HepG2 (cell line): ENCODE measurements around the gene CADPS2. TPM values are rescaled to one million over a fixed set of nuclear protein-coding genes. Genes with fewer than 3 reads are reported as not detected.

ENCODE experiments used
- CREB1 ChIP-seq, 2 experiments: fragments of 450-650 bp in 1 of 2; IDR thresholded peaks; 2 replicates each; pipeline ENCODE4 v1.6.1; 2016 to 2017; ENCODE audit warnings: control low read depth in 1 of 2, mild to moderate bottlenecking in 1 of 2, missing compliant biosample characterization in 1 of 2, missing genetic modification characterization in 1 of 2
- FOXC1 ChIP-seq: sonication (generic); formaldehyde crosslinking; IDR thresholded peaks from 2 replicates; pipeline ENCODE4 v1.8.0; 2022; ENCODE audit warnings: mild to moderate bottlenecking, missing genetic modification reagents, borderline replicate concordance
- HHEX ChIP-seq: IDR thresholded peaks from 2 replicates; pipeline ENCODE4 v1.6.1; 2016; ENCODE audit warnings: control low read depth
- HIVEP1 ChIP-seq: sonication (generic); formaldehyde crosslinking; IDR thresholded peaks from 2 replicates; pipeline ENCODE4 v1.4.0; 2020; ENCODE audit warnings: mild to moderate bottlenecking, missing genetic modification reagents
- KMT2A ChIP-seq: sonication (generic); formaldehyde crosslinking; IDR thresholded peaks from 2 replicates; pipeline ENCODE4 v1.4.0; 2020; ENCODE audit warnings: missing genetic modification reagents
- MAFF ChIP-seq: IDR thresholded peaks from 2 replicates; pipeline ENCODE4 v1.6.1; 2011; ENCODE audit warnings: low read depth, low read length, improper control_type of control experiment
- MTF2 ChIP-seq: sonication (generic); formaldehyde crosslinking; IDR thresholded peaks from 2 replicates; pipeline ENCODE4 v1.5.0; 2020; ENCODE audit warnings: missing genetic modification reagents, borderline replicate concordance
- NAIF1 ChIP-seq: sonication (generic); formaldehyde crosslinking; IDR thresholded peaks from 2 replicates; pipeline ENCODE4 v1.5.0; 2020; ENCODE audit warnings: mild to moderate bottlenecking, missing genetic modification reagents, borderline replicate concordance
- SALL2 ChIP-seq: sonication (generic); formaldehyde crosslinking; IDR thresholded peaks from 2 replicates; pipeline ENCODE4 v1.8.1; 2023; ENCODE audit warnings: mild to moderate bottlenecking, missing genetic modification reagents, inconsistent platforms
- SMAD9 ChIP-seq: sonication (generic); formaldehyde crosslinking; IDR thresholded peaks from 2 replicates; pipeline ENCODE4 v1.5.1; 2020; ENCODE audit warnings: mild to moderate bottlenecking, missing genetic modification reagents
- SRF ChIP-seq: IDR thresholded peaks from 2 replicates; pipeline ENCODE4 v1.6.1; 2011; ENCODE audit warnings: mild to moderate bottlenecking, low read depth, low read length, moderate library complexity
- THRA ChIP-seq: sonication (generic); formaldehyde crosslinking; IDR thresholded peaks from 2 replicates; pipeline ENCODE4 v1.4.0; 2020; ENCODE audit warnings: missing genetic modification reagents, borderline replicate concordance
- ZBTB44 ChIP-seq: sonication (generic); formaldehyde crosslinking; IDR thresholded peaks from 2 replicates; pipeline ENCODE4 v1.4.0; 2020; ENCODE audit warnings: missing genetic modification reagents
- ZNF205 ChIP-seq: IDR thresholded peaks from 2 replicates; pipeline ENCODE4 v1.6.1; 2018; ENCODE audit warnings: missing biosample characterization, missing genetic modification reagents
- ZNF281 ChIP-seq: sonication (generic); formaldehyde crosslinking; IDR thresholded peaks from 2 replicates; pipeline ENCODE4 v1.4.0; 2020; ENCODE audit warnings: missing genetic modification reagents, borderline replicate concordance
- ZNF317 ChIP-seq: sonication (generic); formaldehyde crosslinking; IDR thresholded peaks from 2 replicates; pipeline ENCODE4 v1.5.0; 2020; ENCODE audit warnings: mild to moderate bottlenecking, missing genetic modification reagents
- ZNF644 ChIP-seq: IDR thresholded peaks from 2 replicates; pipeline ENCODE4 v1.6.1; 2016; ENCODE audit warnings: low read depth
- ZNF782 ChIP-seq: sonication (generic); formaldehyde crosslinking; IDR thresholded peaks from 2 replicates; pipeline ENCODE4 v1.4.0; 2020; ENCODE audit warnings: missing genetic modification reagents, mild to moderate bottlenecking, borderline replicate concordance
- ZNF788 ChIP-seq: sonication (generic); formaldehyde crosslinking; IDR thresholded peaks from 2 replicates; pipeline ENCODE4 v1.5.0; 2020; ENCODE audit warnings: mild to moderate bottlenecking, missing genetic modification reagents, borderline replicate concordance
- ZSCAN12 ChIP-seq: sonication (generic); formaldehyde crosslinking; IDR thresholded peaks from 2 replicates; pipeline ENCODE4 v1.9.0; 2021; ENCODE audit warnings: mild to moderate bottlenecking, missing genetic modification reagents
- polyA plus RNA-seq, 8 experiments: library from polyadenylated mRNA; depleted of rRNA in 3 of 8; stranded (reverse) in 7 of 8; unstranded in 1 of 8; fragments of >200 nt; fragmentation: Illumina TruSeq in 4 of 8; extraction: Trizol in 4 of 8; gene quantifications; 2 replicates each; pipeline versions ENCODE4 v1.2.1 to v1.2.3, GENCODE V29; 2011 to 2016; ENCODE audit warnings: low read depth in 4 of 8, missing spikeins in 1 of 8, mixed read lengths in 1 of 8; ENCODE audit not compliant: insufficient read depth in 1 of 8
- total RNA-seq, 5 experiments: library from RNA; depleted of rRNA; stranded (reverse); fragments of >200 nt; fragmentation: Illumina TruSeq; extraction: Trizol; gene quantifications; 2 replicates each; pipeline ENCODE4 v1.2.3, GENCODE V29; 2016; ENCODE audit warnings: low read depth in 1 of 5
- TF ChIP-seq, protein P1 (sequence below): sonication (generic); formaldehyde crosslinking; IDR thresholded peaks from 2 replicates; pipeline ENCODE4 v1.5.0; 2020; ENCODE audit warnings: mild to moderate bottlenecking, low read depth, missing genetic modification reagents, borderline replicate concordance
- TF ChIP-seq, protein P2 (sequence below): IDR thresholded peaks from 2 replicates; pipeline ENCODE4 v1.6.1; 2012; ENCODE audit warnings: inconsistent platforms
- TF ChIP-seq, protein P3 (sequence below): sonication (generic); formaldehyde crosslinking; conservative IDR thresholded peaks from 2 replicates; pipeline ENCODE4 v1.8.0; 2022; ENCODE audit warnings: missing genetic modification reagents

CADPS2 gene
- total and polyA plus RNA-seq, 2 of the 13 experiments (the other 11 are each of a cell fraction or from before 2014, with no cell fraction given), result 17.6 to 43.8 TPM

GRCh38 chr7:122887198-122887597 lies 938 bp upstream of the CADPS2 start (continued):
- 0 out of 2 replicates have a peak, but pooled peaks have one; percentile 27 for TF ChIP-seq ZBTB44
- no peak for TF ChIP-seq ZNF281 (CRISPR knock-in tag)
- TF ChIP-seq SMAD9 (CRISPR knock-in tag), result no peak
- TF ChIP-seq, protein P1, sequence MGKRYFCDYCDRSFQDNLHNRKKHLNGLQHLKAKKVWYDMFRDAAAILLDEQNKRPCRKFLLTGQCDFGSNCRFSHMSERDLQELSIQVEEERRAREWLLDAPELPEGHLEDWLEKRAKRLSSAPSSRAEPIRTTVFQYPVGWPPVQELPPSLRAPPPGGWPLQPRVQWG (CRISPR knock-in tag), result no peak
- TF ChIP-seq ZNF644 (CRISPR knock-in tag), result no peak
- TF ChIP-seq HHEX (CRISPR knock-in tag), result no peak
- TF ChIP-seq THRA (CRISPR knock-in tag), result no peak
- TF ChIP-seq, protein P2, sequence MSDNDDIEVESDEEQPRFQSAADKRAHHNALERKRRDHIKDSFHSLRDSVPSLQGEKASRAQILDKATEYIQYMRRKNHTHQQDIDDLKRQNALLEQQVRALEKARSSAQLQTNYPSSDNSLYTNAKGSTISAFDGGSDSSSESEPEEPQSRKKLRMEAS, result peak; percentile 60; the same call in 1 of the 2 replicates
- no peak for TF ChIP-seq HIVEP1
- TF ChIP-seq SALL2 (CRISPR knock-in tag), result no peak
- TF ChIP-seq, protein P3, sequence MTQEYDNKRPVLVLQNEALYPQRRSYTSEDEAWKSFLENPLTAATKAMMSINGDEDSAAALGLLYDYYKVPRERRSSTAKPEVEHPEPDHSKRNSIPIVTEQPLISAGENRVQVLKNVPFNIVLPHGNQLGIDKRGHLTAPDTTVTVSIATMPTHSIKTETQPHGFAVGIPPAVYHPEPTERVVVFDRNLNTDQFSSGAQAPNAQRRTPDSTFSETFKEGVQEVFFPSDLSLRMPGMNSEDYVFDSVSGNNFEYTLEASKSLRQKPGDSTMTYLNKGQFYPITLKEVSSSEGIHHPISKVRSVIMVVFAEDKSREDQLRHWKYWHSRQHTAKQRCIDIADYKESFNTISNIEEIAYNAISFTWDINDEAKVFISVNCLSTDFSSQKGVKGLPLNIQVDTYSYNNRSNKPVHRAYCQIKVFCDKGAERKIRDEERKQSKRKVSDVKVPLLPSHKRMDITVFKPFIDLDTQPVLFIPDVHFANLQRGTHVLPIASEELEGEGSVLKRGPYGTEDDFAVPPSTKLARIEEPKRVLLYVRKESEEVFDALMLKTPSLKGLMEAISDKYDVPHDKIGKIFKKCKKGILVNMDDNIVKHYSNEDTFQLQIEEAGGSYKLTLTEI (CRISPR knock-in tag), result no peak
- no peak for TF ChIP-seq FOXC1
- TF ChIP-seq NAIF1 (CRISPR knock-in tag), result 0 out of 2 replicates have a peak, but pooled peaks have one; percentile 36
- TF ChIP-seq SRF, result no peak
- TF ChIP-seq ZNF317 (CRISPR knock-in tag), result no peak
- no peak for TF ChIP-seq ZNF788 (CRISPR knock-in tag)
- TF ChIP-seq ZSCAN12, result no peak
- no peak for TF ChIP-seq CREB1 (IDR thresholded peaks at IDR 0.05)
- TF ChIP-seq CREB1 (CRISPR knock-in tag; IDR thresholded peaks at IDR 0.05), result no peak
- no peak; the same call in 1 of the 2 replicates for TF ChIP-seq MTF2 (CRISPR knock-in tag)
- no peak for TF ChIP-seq ZNF782
- no peak for TF ChIP-seq MAFF
- TF ChIP-seq ZNF205 (CRISPR knock-in tag), result no peak; the same call in 1 of the 2 replicates
- no peak for TF ChIP-seq KMT2A (CRISPR knock-in tag)
